Measurements from ENCODE around the gene HELZ.
"Not testable (repeated sequence)": the region's sequence is repeated elsewhere in the genome, so short reads cannot be mapped to it uniquely, and the experiment has no call there.

Gene HELZ

DNA sequence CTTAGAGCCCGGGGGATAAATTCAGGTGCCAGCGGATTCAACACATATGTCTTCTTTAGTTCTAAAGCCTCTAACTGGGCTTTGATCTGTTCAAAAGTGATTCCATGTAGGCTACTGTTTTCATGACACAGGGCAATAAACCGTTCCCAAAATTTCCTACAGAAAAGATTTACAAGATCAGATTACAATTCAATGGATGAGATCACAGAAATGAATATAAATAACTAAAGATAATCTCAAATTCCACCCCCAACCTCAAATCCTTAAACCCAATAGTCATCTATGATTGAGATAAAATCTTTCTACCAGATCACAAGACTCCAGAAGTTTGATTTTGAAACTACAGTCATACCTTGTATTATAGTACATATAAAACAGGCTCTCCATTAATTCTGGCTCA lies 116.3 kb downstream of the HELZ start:
- H3K4me3 ChIP-seq (ENCODE audit: low read depth, low read length) = no peak overlapping the region
- no peak for DNase-seq (ENCODE audit: low read depth)
- in situ Hi-C loops (cut with HindIII; ENCODE audit: low sequenced_read_pairs) = no loop called here
- TF ChIP-seq CTCF (IDR thresholded peaks at IDR 0.05; ENCODE audit: low read depth, low read length, missing control alignments) = no peak

DNA sequence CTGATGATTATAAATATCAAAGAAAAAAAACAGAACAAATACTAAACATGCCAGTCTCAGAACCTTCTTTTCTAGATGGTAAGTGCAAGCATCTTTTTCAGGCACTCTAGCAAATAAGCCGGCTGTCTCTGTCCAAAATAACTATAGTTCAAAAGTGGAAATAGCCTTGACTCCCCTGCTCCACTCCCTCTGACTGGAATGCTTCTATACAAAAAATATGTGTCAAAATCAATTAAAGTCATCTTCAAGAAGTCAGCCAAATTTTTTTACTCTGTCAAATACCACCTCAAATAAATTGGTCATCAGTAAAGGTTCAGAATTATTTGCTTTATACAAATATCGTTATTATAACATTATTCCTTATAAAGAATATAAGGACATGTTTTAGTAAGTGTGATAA lies 117.1 kb downstream of the HELZ start:
- no peak for DNase-seq (ENCODE audit: low read depth)
- no peak for TF ChIP-seq CTCF (IDR thresholded peaks at IDR 0.05; ENCODE audit: low read depth, low read length, missing control alignments)
- no peak overlapping the region for H3K4me3 ChIP-seq (ENCODE audit: low read depth, low read length)
- in situ Hi-C loops (cut with HindIII; ENCODE audit: low sequenced_read_pairs) = no loop called here

GRCh38 chr17:67126983-67127382 lies 118.0 kb downstream of the HELZ start:
- DNase-seq (ENCODE audit: low read depth) = no peak
- no peak overlapping the region for H3K4me3 ChIP-seq (ENCODE audit: low read depth, low read length)
- no peak for TF ChIP-seq CTCF (IDR thresholded peaks at IDR 0.05; ENCODE audit: low read depth, low read length, missing control alignments)
- in situ Hi-C loops (cut with HindIII; ENCODE audit: low sequenced_read_pairs) = no loop called here

DNA sequence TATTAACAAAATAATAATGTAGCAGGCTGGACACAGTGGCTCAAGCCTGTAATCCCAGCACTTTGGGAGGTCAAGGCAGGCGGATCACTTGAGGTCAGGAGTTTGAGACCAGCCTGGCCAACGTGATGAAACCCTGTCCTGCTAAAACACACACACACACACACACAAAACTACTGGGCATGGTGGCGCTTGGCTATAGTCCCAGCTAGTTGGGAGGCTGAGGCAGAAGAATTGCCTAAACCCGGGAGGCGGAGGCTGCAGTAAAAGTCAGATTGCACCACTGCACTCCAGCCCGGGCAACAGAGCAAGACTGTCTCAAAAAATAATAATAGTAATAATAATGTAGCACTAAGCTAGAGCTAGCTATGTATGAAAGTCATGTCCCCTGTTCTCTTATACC lies 118.5 kb downstream of the HELZ start:
- DNase-seq (ENCODE audit: low read depth); H3K4me3 ChIP-seq (ENCODE audit: low read depth, low read length); in situ Hi-C loops (cut with HindIII; ENCODE audit: low sequenced_read_pairs): not testable (repeated sequence)

DNA sequence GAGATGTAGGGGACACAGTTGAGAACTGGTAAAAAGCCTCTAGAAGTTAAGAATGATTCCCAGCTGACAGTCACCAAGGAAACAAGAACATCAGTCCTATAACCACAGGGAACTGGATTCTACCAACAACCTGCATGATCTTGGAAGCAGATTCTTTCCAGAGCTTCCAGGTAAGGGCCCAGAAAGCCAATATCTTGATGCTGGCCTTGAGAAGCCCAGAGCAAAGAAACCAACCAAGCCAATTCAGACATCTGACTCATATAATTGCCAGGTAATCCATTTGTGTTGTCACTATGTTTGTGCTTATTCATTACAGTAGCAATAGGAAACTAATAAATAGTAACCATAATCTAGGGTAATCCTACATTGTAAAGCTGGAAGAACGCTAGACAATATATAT lies 119.1 kb downstream of the HELZ start:
- in situ Hi-C loops (cut with HindIII; ENCODE audit: low sequenced_read_pairs) = no loop called here
- TF ChIP-seq CTCF (IDR thresholded peaks at IDR 0.05; ENCODE audit: low read depth, low read length, missing control alignments) = no peak
- H3K4me3 ChIP-seq (ENCODE audit: low read depth, low read length) = no peak overlapping the region
- no peak for DNase-seq (ENCODE audit: low read depth)

- TF ChIP-seq CTCF (IDR thresholded peaks at IDR 0.05; ENCODE audit: low read depth, low read length, missing control alignments) = no peak
- no peak for DNase-seq (ENCODE audit: low read depth)
- in situ Hi-C loops (cut with HindIII; ENCODE audit: low sequenced_read_pairs) = no loop called here
- H3K4me3 ChIP-seq (ENCODE audit: low read depth, low read length) = no peak overlapping the region
Observed at GRCh38 chr17:67125417-67125816, 119.6 kb downstream of the HELZ start.

GRCh38 chr17:67124450-67125148 lies 120.4 kb downstream of the HELZ start:
- H3K4me3 ChIP-seq (ENCODE audit: low read depth, low read length) = no peak overlapping the region
- in situ Hi-C loops (cut with HindIII; ENCODE audit: low sequenced_read_pairs) = no loop called here
- no peak for DNase-seq (ENCODE audit: low read depth)
- TF ChIP-seq CTCF (IDR thresholded peaks at IDR 0.05; ENCODE audit: low read depth, low read length, missing control alignments) = no peak

Measured in astrocyte of the cerebellum (primary cell).